PC-3 (cell line): ENCODE data around the gene TNNT2. TPM values are rescaled to one million over a fixed set of nuclear protein-coding genes. Genes with fewer than 3 reads are reported as not detected.

Experiments
- ATAC-seq: fragments of 200-7000 bp; cut with Tn5 transposase; 2 replicates; pipeline ENCODE4 v1.9.1; 2020; ENCODE audit warnings: mild to moderate bottlenecking, moderate library complexity
- BruUV-seq: library from RNA; stranded (reverse); fragments of 400-500 nt; replicated peaks from 2 replicates; lab custom pipeline; 2021; lab: Mats Ljungman, UMichigan
- CTCF ChIA-PET: fragments of 300-600 bp; sonication (Branson Sonifier 250); formaldehyde crosslinking; loops from one replicate; lab custom pipeline; 2022; ENCODE audit warnings: antibody characterized with exemption; lab: Charles Lee
- POLR2A ChIA-PET: fragments of 300-600 bp; sonication (Branson Sonifier 250); formaldehyde crosslinking; loops from one replicate; lab custom pipeline; 2022; ENCODE audit warnings: antibody characterized with exemption; ENCODE audit not compliant: unreplicated experiment; lab: Charles Lee
- DNase-seq: peaks from one replicate; pipeline ENCODE4 v3.0.0-alpha.2; 2015
- H2AFZ ChIP-seq: fragments of 300-600 bp; sonication (generic); 2 replicates; pipeline ENCODE4 v1.6.0; 2016; ENCODE audit warnings: antibody characterized with exemption, low read length
- H3F3A ChIP-seq: fragments of 300-600 bp; sonication (generic); one replicate; pipeline ENCODE4 v1.6.0; 2017; ENCODE audit warnings: antibody characterized with exemption, low read length, control low read depth, mild to moderate bottlenecking; ENCODE audit not compliant: unreplicated experiment
- H3K27ac ChIP-seq: fragments of 300-600 bp; sonication (generic); 2 replicates; pipeline ENCODE4 v1.5.1; 2016; ENCODE audit warnings: mild to moderate bottlenecking, low read length
- H3K27me3 ChIP-seq: fragments of 300-600 bp; sonication (generic); 2 replicates; pipeline ENCODE4 v1.6.1; 2016; ENCODE audit warnings: low read length, mixed read lengths
- H3K36me3 ChIP-seq: fragments of 300-600 bp; sonication (generic); 2 replicates; pipeline ENCODE4 v1.6.1; 2016; ENCODE audit warnings: low read depth, mixed run types, low read length, mixed read lengths
- H3K4me1 ChIP-seq: fragments of 300-600 bp; sonication (generic); 2 replicates; pipeline ENCODE4 v1.5.1; 2016; ENCODE audit warnings: low read length; ENCODE audit not compliant: insufficient read depth
- H3K4me2 ChIP-seq: fragments of 300-600 bp; sonication (generic); 2 replicates; pipeline ENCODE4 v1.6.0; 2016; ENCODE audit warnings: low read length
- H3K4me3 ChIP-seq: fragments of 300-600 bp; sonication (generic); 2 replicates; pipeline ENCODE4 v1.5.1; 2016; ENCODE audit warnings: mild to moderate bottlenecking, low read length, mixed read lengths
- H3K79me2 ChIP-seq: fragments of 300-600 bp; sonication (generic); 2 replicates; pipeline ENCODE4 v1.6.1; 2017; ENCODE audit warnings: low read length, mixed read lengths
- H3K9ac ChIP-seq: fragments of 300-600 bp; sonication (generic); 2 replicates; pipeline ENCODE4 v1.6.0; 2016; ENCODE audit warnings: mild to moderate bottlenecking, low read length
- H3K9me2 ChIP-seq: fragments of 300-600 bp; sonication (generic); replicated peaks from 2 replicates; pipeline ENCODE4 v1.6.1; 2016; ENCODE audit warnings: mixed run types, low read length, mixed read lengths
- H3K9me3 ChIP-seq: fragments of 300-600 bp; sonication (generic); 2 replicates; pipeline ENCODE4 v1.6.1; 2016; ENCODE audit warnings: low read length, mixed read lengths
- H4K20me1 ChIP-seq: fragments of 300-600 bp; sonication (generic); 2 replicates; pipeline ENCODE4 v1.6.1; 2016; ENCODE audit warnings: low read length, mixed read lengths
- EZH2 ChIP-seq: fragments of 300-600 bp; sonication (generic); IDR thresholded peaks from one replicate; pipeline ENCODE4 v1.6.1; 2017; ENCODE audit warnings: antibody characterized with exemption, mild to moderate bottlenecking, low read length; ENCODE audit not compliant: unreplicated experiment
- EZH2phosphoT487 ChIP-seq: fragments of 300-600 bp; sonication (generic); IDR thresholded peaks from 2 replicates; pipeline ENCODE4 v1.6.1; 2018; ENCODE audit warnings: mild to moderate bottlenecking, antibody characterized with exemption, low read length, borderline replicate concordance
- intact Hi-C: fragments of 100-400 bp; cut with micrococcal nuclease; formaldehyde crosslinking; loops from 2 replicates; pipeline ENCODE4 v1.9.0; 2023
- total RNA-seq: library from RNA; depleted of rRNA; stranded (reverse); fragments of >200 nt; gene quantifications from 2 replicates; pipeline ENCODE4 v1.2.3, GENCODE V29; 2014
- TF ChIP-seq, protein P1 (sequence below): fragments of 300-600 bp; sonication (generic); conservative IDR thresholded peaks from 2 replicates; pipeline ENCODE4 v1.5.1; 2017; ENCODE audit warnings: antibody characterized with exemption, low read depth, mild to moderate bottlenecking, low read length

The TNNT2 gene
- total RNA-seq, 1 experiment from 2014 or later: 1.1 TPM

DNA sequence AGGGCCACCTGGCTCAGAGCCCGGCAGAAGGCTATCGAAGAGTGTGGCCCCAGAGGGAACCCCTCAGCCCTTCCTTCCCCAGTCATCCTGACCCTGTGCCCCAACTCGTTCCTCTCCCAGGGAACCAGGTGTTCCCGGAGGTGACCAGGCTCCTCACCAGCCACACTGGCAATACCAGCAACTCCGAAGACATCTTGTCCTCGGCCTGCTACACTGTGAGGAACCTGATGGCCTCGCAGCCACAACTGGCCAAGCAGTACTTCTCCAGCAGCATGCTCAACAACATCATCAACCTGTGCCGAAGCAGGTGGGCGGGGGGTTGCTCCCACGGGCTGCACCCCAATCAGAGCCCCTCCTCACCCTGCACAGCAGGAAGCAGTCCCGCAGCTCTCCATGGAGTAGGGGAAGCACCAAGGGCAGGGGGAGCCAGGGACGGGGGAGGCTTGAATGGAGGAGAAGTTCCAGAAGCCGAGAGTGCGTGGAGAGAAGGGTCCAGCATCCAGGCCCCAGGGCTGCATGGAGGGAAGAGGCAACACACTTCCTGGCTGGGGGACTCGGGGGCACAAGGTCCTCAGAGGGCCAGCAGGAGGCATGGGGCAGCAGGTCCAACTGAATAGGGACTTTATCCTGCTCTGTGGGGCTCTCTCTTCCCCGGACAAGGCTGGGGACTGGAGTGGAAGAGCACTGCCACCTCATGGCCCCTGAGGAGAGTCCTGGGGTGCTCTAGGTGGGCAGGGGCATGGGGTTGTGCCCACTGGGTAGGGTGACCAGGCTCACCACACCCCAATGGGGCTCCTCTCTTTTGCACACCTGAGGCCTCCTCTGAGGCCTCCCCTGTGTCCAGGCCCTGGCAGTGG is 52.4 kb downstream of the TNNT2 start:
- no peak for DNase-seq
- intact Hi-C loops: no loop called here
- Histone ChIP-seq H3K27me3 (no peaks in the 10 kb centered on the region), H3K4me3 (no peak overlapping the region), H3K4me1 (no peaks in the 10 kb centered on the region), H3K36me3 (peaks cover 99% of the 10 kb centered on the region), H4K20me1 (no peaks in the 10 kb centered on the region), H3K27ac (no peak overlapping the region), H3K4me2 (no peak overlapping the region), H3K9me3 (no peaks in the 10 kb centered on the region), H3F3A (no peaks in the 10 kb centered on the region), H3K79me2 (no peaks in the 10 kb centered on the region), H3K9ac (no peak overlapping the region), H3K9me2 (no peaks in the 10 kb centered on the region), H2AFZ (no peak overlapping the region)
- TF ChIP-seq, protein P1, sequence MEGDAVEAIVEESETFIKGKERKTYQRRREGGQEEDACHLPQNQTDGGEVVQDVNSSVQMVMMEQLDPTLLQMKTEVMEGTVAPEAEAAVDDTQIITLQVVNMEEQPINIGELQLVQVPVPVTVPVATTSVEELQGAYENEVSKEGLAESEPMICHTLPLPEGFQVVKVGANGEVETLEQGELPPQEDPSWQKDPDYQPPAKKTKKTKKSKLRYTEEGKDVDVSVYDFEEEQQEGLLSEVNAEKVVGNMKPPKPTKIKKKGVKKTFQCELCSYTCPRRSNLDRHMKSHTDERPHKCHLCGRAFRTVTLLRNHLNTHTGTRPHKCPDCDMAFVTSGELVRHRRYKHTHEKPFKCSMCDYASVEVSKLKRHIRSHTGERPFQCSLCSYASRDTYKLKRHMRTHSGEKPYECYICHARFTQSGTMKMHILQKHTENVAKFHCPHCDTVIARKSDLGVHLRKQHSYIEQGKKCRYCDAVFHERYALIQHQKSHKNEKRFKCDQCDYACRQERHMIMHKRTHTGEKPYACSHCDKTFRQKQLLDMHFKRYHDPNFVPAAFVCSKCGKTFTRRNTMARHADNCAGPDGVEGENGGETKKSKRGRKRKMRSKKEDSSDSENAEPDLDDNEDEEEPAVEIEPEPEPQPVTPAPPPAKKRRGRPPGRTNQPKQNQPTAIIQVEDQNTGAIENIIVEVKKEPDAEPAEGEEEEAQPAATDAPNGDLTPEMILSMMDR: no peak; the same call in 1 of the 2 replicates
- no peak for TF ChIP-seq EZH2
- no peak for TF ChIP-seq EZH2phosphoT487
- no TSS peak for BruUV-seq
- ATAC-seq: no peak
- ChIA-PET CTCF (no interaction called here), POLR2A (no interaction called here)

DNA sequence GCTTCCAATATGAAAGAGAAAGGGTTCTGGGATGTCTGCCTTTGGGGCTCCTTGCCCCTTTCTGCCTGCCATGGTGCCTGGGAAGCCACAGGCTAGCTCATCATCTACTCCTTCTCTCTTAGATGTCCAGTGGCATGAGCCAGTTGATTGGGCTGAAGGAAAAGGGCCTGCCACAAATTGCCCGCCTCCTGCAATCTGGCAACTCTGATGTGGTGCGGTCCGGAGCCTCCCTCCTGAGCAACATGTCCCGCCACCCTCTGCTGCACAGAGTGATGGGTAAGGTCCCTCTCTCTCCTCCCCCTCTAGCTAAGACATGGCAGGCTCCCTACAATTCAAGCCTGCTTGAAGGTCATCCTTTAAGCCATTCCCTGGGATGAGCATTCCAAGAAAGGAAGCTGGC is 53.2 kb downstream of the TNNT2 start:
- H3K27ac ChIP-seq: no peak overlapping the region
- H2AFZ ChIP-seq: no peak overlapping the region
- no peaks in the 10 kb centered on the region for H3K9me2 ChIP-seq
- TF ChIP-seq, protein P1: no peak
- TF ChIP-seq EZH2phosphoT487: no peak
- TF ChIP-seq EZH2: no peak
- no peaks in the 10 kb centered on the region for H3K4me1 ChIP-seq
- H3K79me2 ChIP-seq: no peaks in the 10 kb centered on the region
- H3K4me3 ChIP-seq: no peak overlapping the region
- H3K4me2 ChIP-seq: no peak overlapping the region
- H4K20me1 ChIP-seq: no peaks in the 10 kb centered on the region
- H3K36me3 ChIP-seq: peaks cover 100% of the 10 kb centered on the region
- H3K9me3 ChIP-seq: no peaks in the 10 kb centered on the region
- DNase-seq (no peak), ATAC-seq (no peak)
- no peak overlapping the region for H3K9ac ChIP-seq
- no peaks in the 10 kb centered on the region for H3K27me3 ChIP-seq
- intact Hi-C loops: no loop called here
- no TSS peak for BruUV-seq
- no peaks in the 10 kb centered on the region for H3F3A ChIP-seq
- ChIA-PET CTCF (no interaction called here), POLR2A (no interaction called here)
